ENCODE results near the gene STXBP5.

- no peak for TF ChIP-seq CTCF (IDR thresholded peaks at IDR 0.05)
- no peak for TF ChIP-seq POLR2A (IDR thresholded peaks at IDR 0.05)
- no peak for TF ChIP-seq POLR2AphosphoS5 (IDR thresholded peaks at IDR 0.05)
Observed at GRCh38 chr6:147437615-147438014, 233.4 kb downstream of the STXBP5 start.

Data from upper lobe of left lung (tissue), 4 donors.